Measurements from ENCODE around the gene WNT6. TPM values are rescaled to one million over a fixed set of nuclear protein-coding genes. Genes with fewer than 3 reads are reported as not detected.
A peak's percentile ranks its signal among the peaks of the same experiment; 100 is the strongest.

Gene WNT6
- total RNA-seq, 2 donors from 2014 or later = 8.0 to 56.5 TPM

GRCh38 chr2:218884519-218884918 lies 24.9 kb downstream of the WNT6 start:
- Histone ChIP-seq H3K27ac (peak overlapping the region; percentile 62 to 73), H3K36me3 (no peaks in the 10 kb centered on the region), H3K9me3 (no peaks in the 10 kb centered on the region), H3K4me3 (no peak overlapping the region), H3K27me3 (replicated peaks; ENCODE audit: insufficient read depth) (peaks cover 2% of the 10 kb centered on the region), H3K4me1 (replicated peaks) (no peaks in the 10 kb centered on the region)
- DNase-seq (ENCODE audit: low spot score) = no peak
- intact Hi-C loops (cut with DNase I) = no loop called here
- 94% methylated on average over 2 of the region's 2 CpGs for WGBS
- TF ChIP-seq POLR2AphosphoS5 (IDR thresholded peaks at IDR 0.05) = no peak
- TF ChIP-seq POLR2A (IDR thresholded peaks at IDR 0.05) = no peak
- no peak for TF ChIP-seq CTCF (IDR thresholded peaks at IDR 0.05)

- Histone ChIP-seq H3K4me3 (no peak overlapping the region), H3K36me3 (no peaks in the 10 kb centered on the region), H3K27ac (no peak overlapping the region), H3K27me3 (replicated peaks; ENCODE audit: insufficient read depth) (no peaks in the 10 kb centered on the region), H3K9me3 (no peaks in the 10 kb centered on the region), H3K4me1 (replicated peaks) (no peaks in the 10 kb centered on the region)
- 27% methylated on average over 12 of the region's 12 CpGs for WGBS
- TF ChIP-seq POLR2A (IDR thresholded peaks at IDR 0.05) (no peak), POLR2AphosphoS5 (IDR thresholded peaks at IDR 0.05) (no peak), CTCF (IDR thresholded peaks at IDR 0.05) (no peak)
- intact Hi-C loops (cut with DNase I) = no loop called here
- DNase-seq (ENCODE audit: low spot score) = no peak
Measured at GRCh38 chr2:218885981-218886947, 26.7 kb downstream of the WNT6 start.

- Histone ChIP-seq H3K36me3 (no peaks in the 10 kb centered on the region), H3K4me3 (no peak overlapping the region), H3K27me3 (replicated peaks; ENCODE audit: insufficient read depth) (no peaks in the 10 kb centered on the region), H3K4me1 (replicated peaks) (no peaks in the 10 kb centered on the region), H3K27ac (no peak overlapping the region), H3K9me3 (no peaks in the 10 kb centered on the region)
- intact Hi-C loops (cut with DNase I) = no loop called here
- no peak for TF ChIP-seq POLR2A (IDR thresholded peaks at IDR 0.05)
- WGBS = 47% methylated on average over 3 of the region's 3 CpGs
- DNase-seq (ENCODE audit: low spot score) = no peak
Measured at GRCh38 chr2:218887079-218887478, 27.5 kb downstream of the WNT6 start.

GRCh38 chr2:218888341-218888740 lies 28.7 kb downstream of the WNT6 start:
- no peaks in the 10 kb centered on the region for H3K9me3 ChIP-seq
- no peak overlapping the region for H3K4me3 ChIP-seq
- no peaks in the 10 kb centered on the region for H3K36me3 ChIP-seq
- H3K27ac ChIP-seq = no peak overlapping the region
- DNase-seq (ENCODE audit: low spot score) = no peak
- intact Hi-C loops (cut with DNase I) = no loop called here
- TF ChIP-seq POLR2A (IDR thresholded peaks at IDR 0.05) (no peak), POLR2AphosphoS5 (IDR thresholded peaks at IDR 0.05) (no peak), CTCF (IDR thresholded peaks at IDR 0.05) (no peak)
- no peaks in the 10 kb centered on the region for H3K27me3 ChIP-seq (replicated peaks; ENCODE audit: insufficient read depth)
- H3K4me1 ChIP-seq (replicated peaks) = no peaks in the 10 kb centered on the region
- 96% methylated on average over 5 of the region's 5 CpGs for WGBS

GRCh38 chr2:218889937-218890336 lies 30.3 kb downstream of the WNT6 start:
- H3K4me3 ChIP-seq = no peak overlapping the region
- 89% methylated on average over 23 of the region's 23 CpGs for WGBS
- intact Hi-C loops (cut with DNase I) = no loop called here
- no peaks in the 10 kb centered on the region for H3K27me3 ChIP-seq (replicated peaks; ENCODE audit: insufficient read depth)
- no peaks in the 10 kb centered on the region for H3K9me3 ChIP-seq
- H3K4me1 ChIP-seq (replicated peaks) = no peaks in the 10 kb centered on the region
- no peak overlapping the region for H3K27ac ChIP-seq
- no peak for TF ChIP-seq CTCF (IDR thresholded peaks at IDR 0.05)
- no peak for TF ChIP-seq POLR2AphosphoS5 (IDR thresholded peaks at IDR 0.05)
- no peak for TF ChIP-seq POLR2A (IDR thresholded peaks at IDR 0.05)
- no peaks in the 10 kb centered on the region for H3K36me3 ChIP-seq
- no peak for DNase-seq (ENCODE audit: low spot score)

Data from prostate gland (tissue), 2 donors.